Measurements from ENCODE around the gene SS18. TPM values are rescaled to one million over a fixed set of nuclear protein-coding genes. Genes with fewer than 3 reads are reported as not detected.

SS18 gene
- total RNA-seq, 2 donors from 2014 or later: 47.6 to 48.4 TPM

Other genes with a start within 250 kb of the SS18 start
- gene PSMA8, start 43.3 kb upstream of the SS18 start, total RNA-seq: not detected
- gene TAF4B, start 135.8 kb upstream of the SS18 start, total RNA-seq: 1 to 10 TPM; 2.6 to 3.2 TPM